ENCODE data around the gene CACNG1. TPM values are rescaled to one million over a fixed set of nuclear protein-coding genes. Genes with fewer than 3 reads are reported as not detected.

CACNG1 gene
- total RNA-seq, 1 experiment from 2014 or later: not detected

GRCh38 chr17:67050066-67050465, 5.7 kb downstream of the CACNG1 start:
- CTCF ChIA-PET: no interaction called here
- intact Hi-C loops (cut with micrococcal nuclease; ENCODE audit: unreplicated experiment): no loop called here
- DNase-seq: no peak
- Histone ChIP-seq H3K4me2 (no peak overlapping the region), H4K20me1 (ENCODE audit: insufficient read depth) (no peaks in the 10 kb centered on the region), H3K27me3 (ENCODE audit: insufficient read depth, low read depth) (no peaks in the 10 kb centered on the region), H3K27ac (no peak overlapping the region), H3F3A (ENCODE audit: insufficient read depth, low read depth) (no peaks in the 10 kb centered on the region), H3K4me1 (replicated peaks; ENCODE audit: insufficient read depth) (no peaks in the 10 kb centered on the region), H3K4me3 (no peak overlapping the region), H3K79me2 (ENCODE audit: low read depth) (no peaks in the 10 kb centered on the region), H2AFZ (no peak overlapping the region), H3K36me3 (ENCODE audit: low read depth) (no peaks in the 10 kb centered on the region), H3K9me3 (ENCODE audit: insufficient read depth, low read depth) (peaks cover 14% of the 10 kb centered on the region), H3K9me2 (ENCODE audit: insufficient read depth) (no peaks in the 10 kb centered on the region)
- TF ChIP-seq EZH2 (IDR thresholded peaks at IDR 0.05; ENCODE audit: low read depth): no peak
- no peak for TF ChIP-seq CTCF (conservative IDR thresholded peaks at IDR 0.05)
- POLR2A ChIA-PET (ENCODE audit: unreplicated experiment): no interaction called here
- BruUV-seq (replicated peaks): no TSS peak

DNA sequence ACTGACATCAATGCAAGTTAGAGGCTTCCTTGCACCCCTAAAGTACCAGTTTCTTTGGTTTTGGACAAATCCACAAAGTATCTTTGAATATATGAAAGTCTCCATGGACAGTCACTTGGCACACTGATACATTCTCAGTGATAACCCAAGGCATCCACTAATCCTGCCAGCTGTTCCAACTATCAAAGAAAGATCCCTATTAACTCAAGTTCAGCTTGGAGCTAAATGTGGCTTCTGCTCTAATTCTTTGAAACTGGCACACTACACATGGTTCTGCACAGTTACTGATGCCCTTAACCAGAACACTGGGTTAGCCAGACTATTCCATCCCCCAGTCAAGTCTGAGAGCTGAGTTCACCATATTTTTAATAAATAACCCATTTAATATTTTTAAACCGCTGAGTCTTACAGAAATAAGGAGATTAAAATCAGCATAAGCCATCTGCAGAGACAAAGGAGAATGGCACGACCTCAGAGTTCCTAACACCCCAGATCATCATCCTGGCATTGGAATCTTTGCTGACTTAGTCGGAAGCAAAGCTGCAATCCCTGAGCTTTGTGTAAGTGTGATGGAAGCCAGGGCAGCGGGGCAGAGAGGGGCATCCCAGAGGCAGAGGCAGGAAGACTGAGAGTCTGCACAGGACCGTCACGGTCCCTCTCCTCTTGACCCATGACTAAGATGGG, 6.3 kb downstream of the CACNG1 start:
- no TSS peak for BruUV-seq (replicated peaks)
- Histone ChIP-seq H3K27ac (no peak overlapping the region), H3K36me3 (ENCODE audit: low read depth) (no peaks in the 10 kb centered on the region), H4K20me1 (ENCODE audit: insufficient read depth) (no peaks in the 10 kb centered on the region), H3K79me2 (ENCODE audit: low read depth) (no peaks in the 10 kb centered on the region), H2AFZ (no peak overlapping the region), H3K9me2 (ENCODE audit: insufficient read depth) (no peaks in the 10 kb centered on the region), H3F3A (ENCODE audit: insufficient read depth, low read depth) (no peaks in the 10 kb centered on the region), H3K4me1 (replicated peaks; ENCODE audit: insufficient read depth) (no peaks in the 10 kb centered on the region), H3K4me2 (no peak overlapping the region), H3K9me3 (ENCODE audit: insufficient read depth, low read depth) (peaks cover 14% of the 10 kb centered on the region), H3K4me3 (no peak overlapping the region), H3K27me3 (ENCODE audit: insufficient read depth, low read depth) (no peaks in the 10 kb centered on the region)
- TF ChIP-seq EZH2 (IDR thresholded peaks at IDR 0.05; ENCODE audit: low read depth) (no peak), CTCF (conservative IDR thresholded peaks at IDR 0.05) (no peak)
- POLR2A ChIA-PET (ENCODE audit: unreplicated experiment): no interaction called here
- intact Hi-C loops (cut with micrococcal nuclease; ENCODE audit: unreplicated experiment): no loop called here
- DNase-seq: no peak
- CTCF ChIA-PET: no interaction called here

DNA sequence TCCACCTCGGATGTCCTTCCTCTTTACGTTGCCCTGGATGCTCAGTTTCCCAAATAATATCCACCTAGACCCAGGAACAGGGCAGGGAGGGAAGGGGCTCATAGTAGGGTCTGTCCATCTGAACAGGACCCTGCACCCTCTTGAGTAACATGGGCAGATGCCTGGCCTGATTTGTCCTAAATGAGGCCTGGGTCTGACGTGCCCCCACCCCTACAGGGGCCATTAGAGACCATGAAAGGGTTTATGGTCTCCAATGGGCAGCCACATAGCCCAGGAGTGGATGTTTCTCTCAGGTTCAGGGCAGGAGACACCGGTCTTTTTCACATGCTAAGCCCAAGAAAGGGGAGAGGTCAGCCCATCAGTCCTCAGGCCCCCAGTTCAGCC, 6.8 kb downstream of the CACNG1 start:
- H3K4me1 ChIP-seq (replicated peaks; ENCODE audit: insufficient read depth): no peaks in the 10 kb centered on the region
- H4K20me1 ChIP-seq (ENCODE audit: insufficient read depth): no peaks in the 10 kb centered on the region
- H3K27ac ChIP-seq: no peak overlapping the region
- H3K4me2 ChIP-seq: no peak overlapping the region
- H3K9me2 ChIP-seq (ENCODE audit: insufficient read depth): no peaks in the 10 kb centered on the region
- peaks cover 14% of the 10 kb centered on the region for H3K9me3 ChIP-seq (ENCODE audit: insufficient read depth, low read depth)
- no peaks in the 10 kb centered on the region for H3K36me3 ChIP-seq (ENCODE audit: low read depth)
- DNase-seq: no peak
- no TSS peak for BruUV-seq (replicated peaks)
- H3K4me3 ChIP-seq: no peak overlapping the region
- no peaks in the 10 kb centered on the region for H3K79me2 ChIP-seq (ENCODE audit: low read depth)
- CTCF ChIA-PET: no interaction called here
- no peaks in the 10 kb centered on the region for H3F3A ChIP-seq (ENCODE audit: insufficient read depth, low read depth)
- no peak overlapping the region for H2AFZ ChIP-seq
- intact Hi-C loops (cut with micrococcal nuclease; ENCODE audit: unreplicated experiment): no loop called here
- TF ChIP-seq EZH2 (IDR thresholded peaks at IDR 0.05; ENCODE audit: low read depth): no peak
- TF ChIP-seq CTCF (conservative IDR thresholded peaks at IDR 0.05): no peak
- POLR2A ChIA-PET (ENCODE audit: unreplicated experiment): no interaction called here
- no peaks in the 10 kb centered on the region for H3K27me3 ChIP-seq (ENCODE audit: insufficient read depth, low read depth)
